ENCODE results near the gene TDRD12. TPM values are rescaled to one million over a fixed set of nuclear protein-coding genes. Genes with fewer than 3 reads are reported as not detected.

Gene TDRD12
- total RNA-seq, 2 donors from 2014 or later: 0.41 to 9.8 TPM

DNA sequence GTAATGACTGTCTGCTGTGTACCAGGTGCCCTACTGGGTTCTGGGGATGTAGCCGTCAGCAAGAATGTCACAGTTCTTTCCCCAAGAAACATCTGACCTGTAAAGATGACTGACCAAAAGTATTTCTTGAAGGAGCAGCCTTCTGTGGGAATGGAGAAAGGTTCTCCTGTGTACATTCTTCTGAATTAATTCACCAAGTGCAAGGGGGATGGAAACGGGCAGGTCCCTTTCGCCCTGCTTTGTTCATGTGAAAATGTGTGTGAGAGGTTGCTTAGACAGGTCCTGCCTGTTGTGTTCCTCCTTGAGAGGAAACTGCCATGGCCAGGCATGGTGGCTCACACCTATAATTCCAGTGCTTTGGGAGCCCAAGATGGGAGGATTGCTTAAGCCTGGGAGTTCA is 93.0 kb downstream of the TDRD12 start:
- H3K27ac ChIP-seq: no peak overlapping the region
- H3K9me3 ChIP-seq: no peaks in the 10 kb centered on the region
- H3K4me1 ChIP-seq (replicated peaks): no peaks in the 10 kb centered on the region
- H3K27me3 ChIP-seq (replicated peaks; ENCODE audit: insufficient read depth): no peaks in the 10 kb centered on the region
- intact Hi-C loops (cut with DNase I): no loop called here
- no peaks in the 10 kb centered on the region for H3K36me3 ChIP-seq
- no peak overlapping the region for H3K4me3 ChIP-seq
- 92% methylated on average over 3 of the region's 3 CpGs for WGBS
- no peak for DNase-seq (ENCODE audit: low spot score)
- no peak for TF ChIP-seq POLR2AphosphoS5 (IDR thresholded peaks at IDR 0.05)
- TF ChIP-seq, protein P1, sequence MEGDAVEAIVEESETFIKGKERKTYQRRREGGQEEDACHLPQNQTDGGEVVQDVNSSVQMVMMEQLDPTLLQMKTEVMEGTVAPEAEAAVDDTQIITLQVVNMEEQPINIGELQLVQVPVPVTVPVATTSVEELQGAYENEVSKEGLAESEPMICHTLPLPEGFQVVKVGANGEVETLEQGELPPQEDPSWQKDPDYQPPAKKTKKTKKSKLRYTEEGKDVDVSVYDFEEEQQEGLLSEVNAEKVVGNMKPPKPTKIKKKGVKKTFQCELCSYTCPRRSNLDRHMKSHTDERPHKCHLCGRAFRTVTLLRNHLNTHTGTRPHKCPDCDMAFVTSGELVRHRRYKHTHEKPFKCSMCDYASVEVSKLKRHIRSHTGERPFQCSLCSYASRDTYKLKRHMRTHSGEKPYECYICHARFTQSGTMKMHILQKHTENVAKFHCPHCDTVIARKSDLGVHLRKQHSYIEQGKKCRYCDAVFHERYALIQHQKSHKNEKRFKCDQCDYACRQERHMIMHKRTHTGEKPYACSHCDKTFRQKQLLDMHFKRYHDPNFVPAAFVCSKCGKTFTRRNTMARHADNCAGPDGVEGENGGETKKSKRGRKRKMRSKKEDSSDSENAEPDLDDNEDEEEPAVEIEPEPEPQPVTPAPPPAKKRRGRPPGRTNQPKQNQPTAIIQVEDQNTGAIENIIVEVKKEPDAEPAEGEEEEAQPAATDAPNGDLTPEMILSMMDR (IDR thresholded peaks at IDR 0.05): no peak
- no peak for TF ChIP-seq POLR2A (IDR thresholded peaks at IDR 0.05)

DNA sequence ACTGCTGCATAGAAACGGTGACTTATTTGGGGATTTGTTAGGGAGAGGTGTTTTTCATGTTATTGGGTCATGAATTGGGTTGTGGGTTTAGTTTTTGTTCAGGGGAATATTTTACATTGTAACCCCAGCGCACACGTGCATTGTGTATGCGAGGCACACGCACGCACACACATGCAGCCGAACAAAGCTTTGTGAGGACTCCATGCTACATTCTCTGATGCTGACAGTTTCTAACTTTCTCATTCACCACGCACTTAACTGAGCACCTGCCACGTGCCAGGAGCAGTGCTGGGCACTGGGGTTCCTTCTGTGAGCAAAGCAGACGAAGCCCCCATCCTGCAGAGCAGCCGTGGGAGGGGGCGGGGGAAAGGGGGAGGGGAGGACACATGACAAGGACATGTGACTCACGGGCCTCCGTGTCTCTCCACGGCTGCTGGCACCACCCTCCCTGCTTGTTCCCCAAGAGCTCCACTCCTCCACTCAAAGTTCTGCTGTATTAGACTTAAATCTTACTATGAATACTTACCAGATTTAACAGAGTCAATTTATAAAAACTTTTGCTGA is 94.4 kb downstream of the TDRD12 start:
- DNase-seq (ENCODE audit: low spot score): no peak
- Histone ChIP-seq H3K9me3 (no peaks in the 10 kb centered on the region), H3K4me3 (no peak overlapping the region), H3K4me1 (replicated peaks) (no peaks in the 10 kb centered on the region), H3K27me3 (replicated peaks; ENCODE audit: insufficient read depth) (no peaks in the 10 kb centered on the region), H3K27ac (no peak overlapping the region), H3K36me3 (no peaks in the 10 kb centered on the region)
- TF ChIP-seq POLR2AphosphoS5 (IDR thresholded peaks at IDR 0.05) (no peak), POLR2A (IDR thresholded peaks at IDR 0.05) (no peak)
- TF ChIP-seq, protein P1 (IDR thresholded peaks at IDR 0.05): no peak
- intact Hi-C loops (cut with DNase I): no loop called here
- WGBS: 44% methylated on average over 15 of the region's 15 CpGs

DNA sequence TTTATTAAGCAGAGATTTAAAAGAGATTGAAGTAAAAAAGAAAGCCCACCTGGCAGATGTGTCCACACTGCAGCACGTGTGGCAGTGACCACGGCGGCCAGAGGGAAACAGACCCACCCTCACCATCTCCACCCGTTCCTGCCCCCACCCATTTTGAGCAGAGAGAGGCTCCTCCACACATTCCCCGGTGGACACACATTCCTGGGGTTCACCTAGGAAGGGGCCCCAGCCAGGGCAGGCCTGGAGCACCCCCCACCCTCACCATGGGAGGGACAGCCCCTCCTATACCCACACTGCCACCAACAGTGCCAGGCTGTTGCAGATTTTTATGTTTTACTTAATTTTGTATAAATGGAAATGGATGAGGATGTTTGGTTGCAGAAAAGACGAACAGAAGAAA is 95.1 kb downstream of the TDRD12 start:
- H3K36me3 ChIP-seq: no peaks in the 10 kb centered on the region
- H3K9me3 ChIP-seq: no peaks in the 10 kb centered on the region
- no peak overlapping the region for H3K4me3 ChIP-seq
- H3K27me3 ChIP-seq (replicated peaks; ENCODE audit: insufficient read depth): no peaks in the 10 kb centered on the region
- intact Hi-C loops (cut with DNase I): no loop called here
- 67% methylated on average over 6 of the region's 6 CpGs for WGBS
- DNase-seq (ENCODE audit: low spot score): no peak
- no peak overlapping the region for H3K27ac ChIP-seq
- H3K4me1 ChIP-seq (replicated peaks): no peaks in the 10 kb centered on the region
- TF ChIP-seq, protein P1 (IDR thresholded peaks at IDR 0.05): no peak
- TF ChIP-seq POLR2A (IDR thresholded peaks at IDR 0.05): no peak
- no peak for TF ChIP-seq POLR2AphosphoS5 (IDR thresholded peaks at IDR 0.05)

DNA sequence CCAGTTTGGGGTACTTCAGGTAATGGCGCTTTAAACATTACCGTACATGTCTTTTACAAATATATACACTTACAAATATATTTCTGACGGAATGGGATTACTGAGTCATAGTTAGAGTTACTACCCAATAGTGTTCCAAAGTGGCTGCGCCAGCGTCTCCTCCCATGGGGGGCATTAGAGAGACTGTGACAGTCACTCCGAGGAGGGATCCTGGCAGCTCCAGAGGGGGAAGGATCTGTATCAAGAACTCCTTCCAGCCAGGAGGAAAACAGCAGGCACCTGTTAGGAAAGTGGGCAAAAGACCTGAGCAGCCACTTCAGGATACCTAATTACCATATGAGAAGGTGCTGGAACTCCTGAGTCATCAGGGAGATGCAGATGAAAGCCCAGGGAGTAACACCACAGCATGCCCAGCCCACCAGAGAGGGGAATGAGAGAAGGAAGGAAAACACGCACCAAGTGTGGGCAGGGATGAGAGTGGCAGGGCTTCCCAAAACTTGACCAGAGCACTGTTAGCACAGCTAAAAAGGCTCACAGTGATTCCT is 97.1 kb downstream of the TDRD12 start:
- Histone ChIP-seq H3K27me3 (replicated peaks; ENCODE audit: insufficient read depth) (no peaks in the 10 kb centered on the region), H3K4me1 (replicated peaks) (no peaks in the 10 kb centered on the region), H3K4me3 (no peak overlapping the region), H3K9me3 (no peaks in the 10 kb centered on the region), H3K36me3 (no peaks in the 10 kb centered on the region), H3K27ac (no peak overlapping the region)
- WGBS: 80% methylated on average over 7 of the region's 7 CpGs
- no peak for DNase-seq (ENCODE audit: low spot score)
- intact Hi-C loops (cut with DNase I): no loop called here
- TF ChIP-seq POLR2AphosphoS5 (IDR thresholded peaks at IDR 0.05) (no peak), POLR2A (IDR thresholded peaks at IDR 0.05) (no peak)
- TF ChIP-seq, protein P1 (IDR thresholded peaks at IDR 0.05): no peak
